Ecto neural progenitor cell (in vitro differentiated cells): Measurements from ENCODE around the gene SAXO1.
A peak's percentile ranks its signal among the peaks of the same experiment; 100 is the strongest.
"Not testable (repeated sequence)": the region's sequence is repeated elsewhere in the genome, so short reads cannot be mapped to it uniquely, and the experiment has no call there.

Experiments used
- DNase-seq: peaks from one replicate; pipeline ENCODE4 v3.0.0-alpha.2; 2018; ENCODE audit warnings: low spot score

SAXO1 gene

DNA sequence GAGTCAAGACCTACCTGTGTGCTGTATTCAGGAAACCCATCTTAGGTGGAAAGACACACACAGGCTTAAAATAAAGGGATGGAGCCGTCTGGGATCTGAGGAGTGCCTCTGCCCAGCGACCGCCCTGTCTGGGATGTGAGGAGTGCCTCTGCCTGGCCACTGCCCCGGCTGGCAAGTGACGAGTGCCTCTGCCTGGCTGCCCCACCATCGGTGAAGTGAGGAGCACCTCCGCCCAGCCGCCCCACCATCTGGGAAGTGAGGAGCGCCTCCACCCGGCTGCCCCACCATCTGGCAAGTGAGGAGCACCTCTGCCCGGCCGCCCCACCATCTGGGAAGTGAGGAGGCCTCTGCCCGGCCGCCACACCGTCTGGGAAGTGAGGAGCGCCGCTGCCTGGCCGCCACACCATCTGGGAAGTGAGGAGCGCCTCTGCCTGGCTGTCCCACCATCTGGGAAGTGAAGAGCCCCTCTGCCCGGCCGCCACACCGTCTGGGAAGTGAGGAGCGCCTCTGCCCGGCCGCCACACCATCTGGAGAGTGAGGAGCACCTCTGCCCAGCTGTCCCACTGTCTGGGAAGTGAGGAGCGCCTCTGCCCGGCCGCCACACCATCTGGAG lies 33.7 kb downstream of the SAXO1 start:
- DNase-seq = no peak

DNA sequence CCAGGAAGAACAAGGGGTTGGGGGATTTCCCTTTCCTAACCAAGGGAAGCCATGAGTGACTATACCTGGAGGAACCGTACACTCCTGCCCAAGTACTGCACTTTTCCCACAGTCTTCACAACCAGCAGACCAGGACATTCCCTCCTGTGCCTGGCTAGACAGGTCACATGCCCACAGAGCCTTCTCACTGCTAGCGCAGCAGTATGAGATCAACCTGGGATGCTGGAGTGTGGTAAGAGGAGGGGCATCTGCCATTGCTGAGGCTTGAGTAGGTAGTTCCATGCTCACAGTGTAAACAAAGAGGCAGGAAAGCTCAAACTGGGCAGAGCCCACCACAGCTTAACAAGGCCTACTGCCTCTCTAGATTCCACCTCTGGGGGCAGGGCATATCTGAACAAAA lies 35.9 kb downstream of the SAXO1 start:
- DNase-seq = no peak

DNA sequence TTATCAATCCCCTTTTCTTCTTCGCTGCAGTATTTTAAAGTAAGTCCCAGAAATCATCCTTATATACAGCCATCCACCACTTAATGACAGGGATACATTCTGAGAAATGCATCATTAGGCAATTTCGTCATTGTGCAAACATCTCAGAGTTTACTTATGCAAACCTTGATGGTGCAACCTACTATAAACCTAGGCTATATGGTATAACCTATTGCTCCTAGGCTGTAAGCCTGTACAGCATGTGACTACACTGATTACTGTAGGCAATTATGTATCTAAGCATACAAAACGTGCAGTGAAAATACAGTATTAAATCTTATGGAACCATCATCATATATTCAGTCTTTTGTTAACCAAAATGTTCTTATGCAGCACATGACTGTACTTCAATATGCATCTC lies 36.8 kb downstream of the SAXO1 start:
- no peak for DNase-seq

DNA sequence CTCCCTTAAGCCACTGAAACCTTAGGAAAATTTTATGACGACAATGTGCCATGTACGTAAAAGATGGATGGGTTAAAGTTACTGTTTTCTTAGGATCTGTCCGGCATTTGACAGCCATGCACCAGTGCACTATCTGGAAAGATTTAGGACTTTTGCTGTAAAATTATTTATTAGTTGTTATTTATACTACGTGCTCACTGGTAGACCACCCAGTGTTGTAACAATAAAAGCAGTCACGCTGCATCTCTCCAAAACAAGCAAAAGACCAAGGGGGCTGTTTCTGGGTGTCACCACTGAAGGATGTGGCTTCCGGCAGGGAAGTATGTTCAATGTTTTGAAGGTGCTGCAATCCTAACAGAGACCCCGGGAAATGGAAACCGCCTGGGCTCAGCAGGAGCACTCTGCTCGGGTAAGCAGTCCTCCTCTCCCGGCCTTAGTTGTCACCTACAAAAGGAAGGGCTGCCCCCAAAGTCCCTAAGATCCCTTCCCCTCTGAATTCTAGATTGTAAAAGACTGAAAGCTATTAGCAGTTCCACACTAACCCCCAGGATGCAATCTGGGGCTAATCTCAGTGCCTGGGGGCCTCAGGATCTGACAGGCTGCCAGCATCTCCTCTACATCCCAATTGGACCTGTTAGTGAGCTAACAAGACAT lies 38.6 kb downstream of the SAXO1 start:
- DNase-seq = peak; percentile 48

DNA sequence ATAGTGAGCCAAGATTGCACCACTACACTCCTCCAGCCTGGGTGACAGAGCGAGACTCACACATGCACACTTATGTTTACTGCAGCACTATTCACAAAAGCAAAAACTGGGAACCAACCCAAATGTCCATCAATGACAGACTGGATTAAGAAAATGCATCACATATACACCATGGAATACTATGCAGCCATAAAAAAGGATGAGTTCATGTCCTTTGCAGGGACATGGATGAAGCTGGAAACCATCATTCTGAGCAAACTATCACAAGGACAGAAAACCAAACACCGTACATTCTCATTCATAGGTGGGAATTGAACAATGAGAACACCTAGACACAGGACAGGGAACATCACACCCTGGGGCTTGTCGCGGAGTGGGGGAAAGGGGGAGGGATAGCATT lies 41.8 kb downstream of the SAXO1 start:
- not testable (repeated sequence) for DNase-seq

DNA sequence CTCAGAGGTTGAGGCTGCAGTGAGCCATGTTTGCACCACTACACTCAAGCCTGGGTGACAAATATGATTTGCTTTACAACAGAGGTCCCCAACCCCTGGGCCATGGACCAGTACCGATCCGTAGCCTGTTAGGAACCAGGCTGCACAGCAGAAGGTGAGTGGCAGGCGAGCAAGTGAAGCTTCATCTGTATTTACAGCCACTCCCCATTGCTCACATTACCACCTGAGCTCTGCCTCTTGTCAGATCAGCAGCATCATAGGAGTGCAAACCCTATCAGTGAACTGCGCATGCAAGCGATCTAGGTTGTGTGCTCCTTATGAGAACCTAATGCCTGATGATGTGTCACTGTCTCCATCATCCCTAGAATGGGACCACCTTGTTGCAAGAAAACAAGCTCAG lies 42.5 kb downstream of the SAXO1 start:
- DNase-seq = no peak

DNA sequence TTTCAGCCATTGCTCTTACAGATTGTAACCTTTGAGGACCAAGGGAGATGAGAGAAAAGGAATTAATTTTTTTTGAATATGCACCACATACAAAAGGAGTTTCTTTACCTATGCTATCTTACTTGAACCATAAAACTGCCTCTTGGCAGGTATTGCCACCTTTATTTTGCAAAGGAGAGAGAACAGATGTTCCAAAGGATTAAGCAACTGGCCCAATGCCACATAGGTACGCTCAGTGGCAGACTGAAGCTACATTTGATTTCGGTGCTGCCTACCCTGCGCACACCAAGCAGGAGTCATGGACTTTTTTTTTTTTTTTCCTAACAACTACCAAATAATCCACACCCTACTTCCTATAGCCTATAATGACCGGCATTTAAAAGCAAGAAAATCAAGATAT lies 43.1 kb downstream of the SAXO1 start:
- no peak for DNase-seq

DNA sequence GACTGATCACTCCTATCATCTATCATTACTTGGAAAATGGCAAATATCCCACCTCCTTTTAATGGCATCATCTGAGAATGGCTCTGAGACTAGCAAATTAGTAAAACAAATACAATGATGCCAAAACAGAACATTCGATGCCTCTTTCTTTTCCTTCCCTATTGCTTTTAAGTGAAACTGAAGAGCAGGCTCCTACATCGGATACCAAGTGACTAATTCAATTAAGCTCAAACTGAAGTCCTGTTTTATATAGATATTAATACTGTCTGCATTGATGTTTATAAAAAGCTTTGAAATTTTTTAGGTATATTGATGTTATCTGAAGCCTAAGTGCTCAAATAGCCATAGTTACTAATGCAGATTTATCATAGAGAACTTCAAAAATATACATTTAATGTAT lies 43.9 kb downstream of the SAXO1 start:
- DNase-seq = no peak

DNA sequence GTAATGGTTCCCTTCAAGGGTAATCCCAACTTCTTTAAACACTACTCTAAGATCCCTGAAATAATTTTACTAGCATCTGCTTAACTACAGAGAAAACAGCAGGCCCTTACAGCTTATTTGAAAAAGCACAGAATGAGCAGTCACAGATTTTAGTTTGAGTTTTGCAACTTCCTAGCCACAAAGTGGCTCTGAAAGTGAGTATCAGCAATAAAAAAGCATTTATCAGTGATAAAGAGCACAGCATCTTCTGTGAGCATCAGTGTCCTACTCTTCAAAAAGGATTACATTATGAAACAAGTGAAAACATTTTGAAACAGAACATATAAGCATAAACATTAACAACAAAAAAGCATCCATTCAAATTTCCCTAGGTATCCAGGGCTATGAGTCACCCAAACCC lies 45.0 kb downstream of the SAXO1 start:
- DNase-seq = no peak

DNA sequence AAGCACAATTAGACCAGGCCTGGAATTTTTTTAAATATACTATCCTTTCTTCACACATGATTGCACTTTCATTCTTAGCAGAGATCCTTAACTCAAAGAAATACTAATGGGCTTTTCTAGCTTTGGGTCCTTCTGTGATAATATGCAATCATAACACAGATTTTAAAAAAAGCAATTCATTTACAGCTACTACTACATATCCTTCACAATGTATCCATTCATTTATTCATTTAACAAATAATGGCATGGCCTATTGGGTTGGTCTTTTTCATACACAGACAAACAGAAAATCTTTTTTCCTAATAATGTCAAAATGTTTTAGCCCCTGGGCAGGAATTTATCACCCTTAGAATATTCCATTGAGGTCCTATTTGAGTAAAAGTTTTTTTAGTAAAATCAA lies 47.0 kb downstream of the SAXO1 start:
- no peak for DNase-seq

DNA sequence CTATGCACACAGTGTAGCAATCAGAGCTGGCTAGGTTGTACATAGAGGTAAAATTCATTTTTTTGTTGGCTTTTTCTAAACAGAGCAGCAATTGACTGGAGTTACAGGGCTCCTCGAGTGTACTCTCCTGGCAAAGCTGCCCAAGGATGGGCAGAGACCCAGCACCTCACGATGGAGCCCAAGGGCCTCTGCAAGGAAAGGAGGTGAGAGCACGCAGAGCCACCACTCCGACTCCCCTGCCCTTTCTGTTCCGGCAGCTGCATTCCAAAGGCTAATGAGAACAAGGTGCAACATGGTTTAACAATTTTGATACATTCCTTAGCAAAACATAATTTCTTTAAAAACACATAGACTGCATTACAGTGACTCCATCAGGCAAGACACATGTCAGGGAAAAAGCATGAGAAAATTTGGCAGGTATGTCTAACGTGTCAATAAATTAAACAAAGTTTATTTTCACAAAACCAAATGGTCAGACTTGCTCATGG lies 47.5 kb downstream of the SAXO1 start:
- no peak for DNase-seq

DNA sequence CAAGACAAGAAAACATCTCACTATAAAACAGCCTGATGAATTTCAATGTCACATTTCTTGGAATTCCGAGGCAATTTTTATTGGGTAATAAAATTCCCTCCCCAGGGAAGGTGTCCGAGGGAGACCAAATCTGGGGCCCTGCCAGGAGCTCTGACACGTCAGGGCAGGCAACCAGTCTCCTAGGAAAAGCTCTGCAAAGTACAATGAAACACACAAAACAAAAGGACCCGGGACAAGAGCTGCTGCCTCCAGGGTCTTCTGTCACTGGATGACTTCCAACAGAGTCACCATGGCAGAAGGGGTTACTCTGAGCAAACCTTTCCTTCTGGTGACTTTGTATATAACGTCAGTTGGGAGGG lies 50.8 kb downstream of the SAXO1 start:
- no peak for DNase-seq

DNA sequence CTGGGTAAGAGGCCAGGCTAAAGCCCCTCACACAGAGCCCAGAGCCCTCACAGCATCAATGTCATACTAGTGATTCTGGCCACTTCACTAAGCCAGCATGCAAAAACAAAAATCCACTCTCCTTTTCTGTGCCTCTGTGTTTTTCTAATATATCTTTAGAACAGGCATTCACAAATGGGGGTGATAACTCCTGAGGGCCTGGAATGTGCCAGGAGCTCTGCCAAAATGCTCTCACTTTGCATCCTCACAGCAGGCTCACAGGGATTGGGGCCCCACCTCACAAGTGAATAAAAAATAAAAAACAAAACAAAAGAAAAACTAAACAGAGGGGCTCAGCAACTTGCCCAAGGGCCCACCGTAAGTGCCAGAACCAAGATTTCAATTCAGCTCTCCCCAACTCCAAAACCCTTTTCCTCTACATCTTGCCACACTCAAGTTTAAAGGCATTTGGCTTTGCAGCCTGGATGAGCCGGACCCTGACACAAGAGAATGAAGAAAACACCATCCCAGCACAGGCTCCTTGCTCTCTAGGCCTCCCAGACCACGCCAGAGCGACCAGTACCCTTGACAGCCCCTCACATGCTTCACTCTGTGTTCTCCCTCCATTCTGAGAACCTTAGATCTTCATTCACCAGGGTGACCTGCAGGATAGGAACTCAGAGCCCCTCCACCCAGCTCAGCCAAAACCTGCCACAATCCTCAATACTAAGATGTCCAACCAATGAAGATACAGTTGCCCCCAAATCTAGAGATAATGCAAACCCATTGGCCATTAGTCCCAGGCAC lies 51.3 kb downstream of the SAXO1 start:
- no peak for DNase-seq

DNA sequence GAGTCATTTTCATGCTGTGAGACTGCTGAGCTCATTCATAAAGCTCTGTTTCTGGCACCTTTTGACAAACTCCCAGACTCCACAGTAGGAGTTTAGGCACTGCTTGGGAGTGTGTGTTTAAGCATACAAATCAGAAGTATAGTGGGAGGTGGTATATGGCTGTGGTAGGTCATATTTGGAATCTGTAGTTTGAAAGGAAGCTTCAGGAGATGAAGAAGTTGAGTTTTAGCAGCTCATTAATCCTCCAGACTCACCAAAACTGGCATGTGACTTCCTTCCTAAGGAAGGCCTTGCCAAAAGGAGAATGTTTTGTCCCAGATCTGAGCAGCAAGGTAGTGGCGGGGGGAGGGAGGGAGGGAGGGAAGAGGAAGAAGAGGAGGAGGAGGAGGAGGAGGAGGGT lies 52.8 kb downstream of the SAXO1 start:
- no peak for DNase-seq

DNA sequence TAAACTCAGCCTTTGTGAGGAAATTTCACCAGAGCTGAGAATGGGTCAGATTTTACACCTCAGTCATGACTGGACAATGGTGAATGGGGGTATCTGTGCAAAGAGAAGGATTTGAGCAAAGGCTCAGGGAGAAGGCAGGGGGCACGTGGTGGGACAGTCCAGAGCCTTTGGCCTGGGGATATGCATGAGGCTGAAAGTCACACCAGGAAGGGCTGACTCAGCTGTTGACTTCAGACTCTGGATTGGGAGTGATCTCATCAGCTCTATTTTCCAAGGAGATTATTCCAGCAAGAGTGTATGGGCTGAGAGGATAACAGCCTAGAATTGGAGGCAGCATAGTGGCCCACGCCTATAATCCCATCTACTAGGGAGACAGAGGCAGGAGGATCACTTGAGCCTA lies 53.6 kb downstream of the SAXO1 start:
- DNase-seq = no peak

DNA sequence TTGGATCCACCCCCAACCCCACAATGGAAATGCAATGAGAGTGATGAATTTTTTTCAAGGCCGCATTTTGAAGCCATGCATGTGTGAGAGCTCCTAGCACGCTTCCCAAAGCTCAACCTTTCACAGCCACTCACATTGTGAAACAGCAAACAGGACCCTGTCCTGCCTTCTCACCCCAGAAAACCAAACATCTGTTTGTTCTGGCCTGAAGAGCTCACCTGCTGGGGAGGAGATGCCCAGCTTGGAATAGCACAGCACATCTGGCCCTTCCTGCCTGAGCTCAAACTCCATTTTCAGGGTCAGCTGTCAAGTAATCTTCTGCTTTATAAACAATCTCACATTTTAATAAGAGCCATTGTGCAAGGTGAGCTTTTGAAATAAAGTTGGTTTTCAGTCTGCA lies 54.8 kb downstream of the SAXO1 start:
- DNase-seq = no peak

DNA sequence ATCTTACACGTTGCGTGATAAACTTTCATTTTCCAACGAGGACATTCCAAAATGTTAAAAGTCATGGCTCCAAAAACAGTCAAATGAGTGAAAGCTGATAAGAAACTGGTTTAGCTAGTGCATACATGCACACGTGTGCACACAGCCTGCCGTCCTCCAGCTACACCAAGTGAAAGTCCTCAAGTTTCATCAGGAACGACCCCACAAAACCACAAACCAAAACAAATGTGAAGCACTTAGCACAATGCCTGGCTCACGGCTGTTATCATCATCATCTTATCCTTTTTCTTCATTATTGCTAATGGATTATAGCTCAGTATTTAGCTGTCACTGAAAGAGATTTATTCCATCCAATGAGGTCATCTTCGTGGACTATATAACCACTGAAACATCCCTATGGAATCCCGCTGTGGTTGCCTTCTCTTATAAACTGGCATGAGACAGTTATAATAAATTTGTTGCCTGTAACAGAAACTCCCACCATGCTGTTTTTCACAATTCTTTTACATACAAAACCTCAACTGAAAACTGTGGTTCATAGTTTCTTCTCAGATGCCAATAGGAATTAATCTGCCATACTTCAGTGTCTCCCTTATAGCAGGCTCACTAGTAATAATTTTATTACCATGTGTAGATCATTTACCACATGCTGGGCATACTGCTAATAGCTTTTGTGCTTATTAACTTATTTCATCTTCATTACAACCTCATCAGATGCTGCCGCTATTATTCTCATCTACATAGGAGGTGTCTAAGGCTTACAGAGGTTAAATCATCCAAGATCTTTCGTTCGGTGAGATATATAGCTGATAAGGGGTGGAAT lies 56.1 kb downstream of the SAXO1 start:
- DNase-seq = no peak

DNA sequence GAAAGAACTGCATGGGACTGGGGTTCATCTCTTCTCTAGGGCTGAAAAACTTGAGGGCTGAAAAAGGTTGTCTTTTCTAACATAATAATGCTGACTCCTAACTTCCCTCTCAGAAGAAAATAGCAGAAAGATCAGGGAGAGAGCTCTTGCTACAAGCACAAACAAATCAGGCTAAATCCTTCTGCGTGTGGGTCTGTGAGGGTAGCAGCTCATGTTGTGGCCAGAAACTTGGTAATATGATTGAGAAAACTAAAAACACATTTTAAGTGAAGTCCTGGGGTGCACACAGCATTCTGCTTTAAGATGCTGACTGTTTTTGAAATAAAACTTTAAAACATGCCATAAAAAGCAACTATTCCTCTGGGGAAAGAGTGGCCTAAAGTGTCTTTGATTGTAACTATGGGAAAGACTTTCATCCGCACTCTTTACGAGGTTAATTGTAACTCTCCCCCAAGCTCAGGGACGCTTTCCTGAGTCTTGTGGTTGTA lies 56.7 kb downstream of the SAXO1 start:
- DNase-seq = no peak

DNA sequence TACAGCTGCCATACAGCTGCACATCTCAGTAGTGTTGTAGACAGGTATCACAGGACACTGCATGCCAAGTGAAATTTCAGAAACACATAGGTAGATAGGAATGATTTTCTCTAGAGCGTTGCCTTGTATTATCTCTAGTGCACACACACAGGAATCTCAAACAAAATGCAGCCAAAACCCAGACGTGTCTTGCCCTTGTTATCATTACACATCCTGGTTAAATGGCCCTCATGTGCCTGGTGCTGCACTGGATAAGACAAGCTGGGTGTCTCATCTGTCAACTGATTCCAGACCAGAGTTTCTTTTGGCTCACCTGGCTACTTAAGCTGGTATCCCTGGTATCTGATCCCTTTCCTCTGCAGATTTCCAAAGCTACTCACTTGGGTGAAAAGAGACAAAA lies 59.7 kb downstream of the SAXO1 start:
- no peak for DNase-seq

DNA sequence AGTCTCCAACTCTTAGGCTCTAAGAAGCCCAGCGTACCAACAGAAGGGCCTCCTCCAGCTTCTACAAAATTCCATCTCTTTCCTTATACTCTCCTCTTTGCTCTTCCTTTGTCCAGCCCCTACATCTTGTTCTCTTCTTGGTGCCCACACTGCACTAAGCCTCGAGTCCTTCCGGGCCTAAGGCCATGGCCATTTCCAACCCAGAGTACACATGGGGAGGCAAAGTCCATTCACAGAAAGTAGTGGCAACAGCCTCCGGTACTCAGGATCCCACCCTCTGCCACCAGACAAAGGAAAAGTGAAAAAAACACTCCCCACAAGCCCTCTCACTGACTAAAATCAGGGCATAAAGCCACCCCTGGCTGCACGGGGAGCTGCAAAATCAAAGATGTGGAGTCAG lies 60.3 kb downstream of the SAXO1 start:
- DNase-seq = no peak

DNA sequence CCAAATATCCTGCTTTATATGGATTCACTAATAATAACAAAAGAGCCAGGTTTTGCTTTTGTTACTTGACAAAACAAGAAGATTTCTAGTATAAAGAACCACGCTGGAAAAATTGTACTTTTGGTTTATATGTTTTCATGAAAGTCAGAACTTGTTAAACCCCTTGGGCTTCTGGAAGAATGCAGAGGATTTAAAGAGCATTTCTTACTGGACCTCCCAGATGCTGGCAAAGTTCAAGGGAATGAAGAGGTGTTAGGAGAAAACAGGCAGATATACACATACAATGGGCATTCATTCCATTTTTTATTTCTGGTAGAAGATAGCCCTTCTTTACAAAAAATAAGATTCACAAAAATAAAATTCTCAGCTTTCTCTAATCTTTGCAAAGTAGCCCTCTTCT lies 61.1 kb downstream of the SAXO1 start:
- DNase-seq = no peak

DNA sequence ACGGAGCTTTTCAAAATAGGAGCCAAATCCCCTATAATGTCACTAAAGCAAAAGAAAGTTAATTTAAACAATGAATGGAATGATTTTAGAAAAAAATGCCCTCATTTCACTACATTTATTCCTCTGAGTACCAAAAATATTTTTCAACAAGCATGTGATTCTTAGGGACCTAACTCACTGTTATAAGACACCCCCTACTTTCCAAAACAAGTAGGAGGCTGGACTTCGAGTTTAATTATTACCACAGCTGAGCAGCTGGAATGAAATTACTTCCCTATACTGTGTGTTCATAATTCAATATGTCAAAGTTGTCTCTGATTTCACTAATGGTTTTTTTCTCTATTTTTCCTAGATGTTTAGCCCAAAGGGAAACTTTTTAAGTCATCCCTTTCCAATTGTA lies 61.6 kb downstream of the SAXO1 start:
- no peak for DNase-seq
